Endothelial cell (in vitro differentiated cells): Measurements from ENCODE around the gene TBC1D5. TPM values are rescaled to one million over a fixed set of nuclear protein-coding genes. Genes with fewer than 3 reads are reported as not detected.

Experiments used
- DNase-seq: peaks from one replicate; pipeline ENCODE4 v3.0.0; 2021; ENCODE audit warnings: low spot score
- H3K27ac Mint-ChIP-seq: one replicate; pipeline ENCODE4 v1.8.0; 2021; ENCODE audit warnings: mixed read lengths, inconsistent platforms; ENCODE audit not compliant: unreplicated experiment
- H3K27me3 Mint-ChIP-seq: one replicate; pipeline ENCODE4 v1.8.0; 2021; ENCODE audit warnings: mild to moderate bottlenecking, moderate library complexity, mixed read lengths, inconsistent platforms; ENCODE audit not compliant: unreplicated experiment
- H3K36me3 Mint-ChIP-seq: one replicate; pipeline ENCODE4 v1.8.0; 2021; ENCODE audit warnings: mild to moderate bottlenecking, low read depth, mixed read lengths, inconsistent platforms; ENCODE audit not compliant: unreplicated experiment
- H3K4me1 Mint-ChIP-seq: one replicate; pipeline ENCODE4 v1.8.0; 2021; ENCODE audit warnings: mild to moderate bottlenecking, mixed read lengths, inconsistent platforms; ENCODE audit not compliant: unreplicated experiment
- H3K4me3 Mint-ChIP-seq: one replicate; pipeline ENCODE4 v1.8.0; 2021; ENCODE audit warnings: mild to moderate bottlenecking, mixed read lengths, inconsistent platforms; ENCODE audit not compliant: unreplicated experiment
- H3K9me3 Mint-ChIP-seq: one replicate; pipeline ENCODE4 v1.8.0; 2021; ENCODE audit warnings: mixed read lengths, inconsistent platforms; ENCODE audit not compliant: unreplicated experiment
- CTCF ChIP-seq: fragments of 200-600 bp; sonication (generic); IDR thresholded peaks from one replicate; pipeline ENCODE4 v1.5.0; 2021; ENCODE audit warnings: antibody characterized with exemption; ENCODE audit not compliant: unreplicated experiment
- total RNA-seq: library from RNA; stranded (reverse); fragmentation: NEBNext Ultra II Directional; extraction: Animal tissue kit (Norgen Biotek cat#: 25700); gene quantifications from one replicate; pipeline ENCODE4 v1.2.1, GENCODE V29; 2021; ENCODE audit not compliant: unreplicated experiment

TBC1D5 gene
- total RNA-seq, 1 donor from 2014 or later = 48.2 TPM

- Mint-ChIP-seq H3K27ac (no peak overlapping the region), H3K4me3 (no peak overlapping the region), H3K27me3 (no peaks in the 10 kb centered on the region), H3K4me1 (no peaks in the 10 kb centered on the region), H3K36me3 (no peaks in the 10 kb centered on the region), H3K9me3 (no peaks in the 10 kb centered on the region)
- no peak for DNase-seq
- TF ChIP-seq CTCF = no peak
These were observed 23.5 kb upstream of the TBC1D5 start for GRCh38 chr3:17765819-17766472.

GRCh38 chr3:17761563-17761962 lies 19.1 kb upstream of the TBC1D5 start:
- Mint-ChIP-seq H3K9me3 (no peaks in the 10 kb centered on the region), H3K27ac (no peak overlapping the region), H3K4me3 (no peak overlapping the region), H3K36me3 (no peaks in the 10 kb centered on the region), H3K27me3 (no peaks in the 10 kb centered on the region), H3K4me1 (no peaks in the 10 kb centered on the region)
- TF ChIP-seq CTCF = no peak
- no peak for DNase-seq

DNA sequence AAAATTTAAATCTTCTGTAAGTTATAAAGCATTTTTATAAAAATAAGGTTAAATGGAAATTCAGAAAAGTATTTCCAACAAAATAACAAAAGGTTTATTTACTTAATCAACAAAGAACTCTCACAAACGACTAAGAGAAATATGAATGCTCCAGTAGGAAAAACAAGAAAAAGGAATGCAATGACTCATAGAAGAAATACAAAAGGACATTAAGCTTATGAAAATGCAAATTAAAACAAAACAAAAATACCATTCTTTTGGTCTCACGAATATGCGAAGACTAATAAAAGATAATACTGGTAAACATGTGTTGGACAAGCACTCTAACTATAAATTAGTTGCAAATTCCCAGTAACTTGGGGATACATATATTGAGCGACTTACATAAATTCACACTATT lies 17.5 kb upstream of the TBC1D5 start:
- Mint-ChIP-seq H3K4me3 (no peak overlapping the region), H3K27ac (no peak overlapping the region), H3K4me1 (no peaks in the 10 kb centered on the region), H3K9me3 (no peaks in the 10 kb centered on the region), H3K27me3 (no peaks in the 10 kb centered on the region), H3K36me3 (no peaks in the 10 kb centered on the region)
- no peak for DNase-seq
- TF ChIP-seq CTCF = no peak

DNA sequence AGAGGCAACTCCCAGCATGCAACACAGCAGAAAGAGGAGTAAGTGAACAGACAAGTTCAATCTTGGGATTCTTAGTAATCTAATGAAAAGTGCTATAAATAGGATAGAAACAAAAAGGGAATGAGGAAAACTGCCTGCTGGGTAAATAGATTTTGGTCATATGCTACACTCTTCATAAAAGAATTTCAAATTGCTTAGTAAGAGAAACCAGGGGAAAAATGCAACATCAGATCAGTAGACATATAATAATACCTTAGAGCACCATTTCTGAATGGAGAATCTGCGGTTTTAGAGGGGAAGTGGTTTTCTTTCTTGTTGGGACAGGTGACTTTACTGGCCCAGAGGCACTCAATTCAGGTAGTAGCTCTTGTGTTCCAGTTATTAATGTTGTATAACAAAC lies 13.4 kb upstream of the TBC1D5 start:
- TF ChIP-seq CTCF = no peak
- H3K36me3 Mint-ChIP-seq = no peaks in the 10 kb centered on the region
- no peak overlapping the region for H3K27ac Mint-ChIP-seq
- no peaks in the 10 kb centered on the region for H3K27me3 Mint-ChIP-seq
- no peak for DNase-seq
- H3K9me3 Mint-ChIP-seq = no peaks in the 10 kb centered on the region
- H3K4me3 Mint-ChIP-seq = no peak overlapping the region
- no peaks in the 10 kb centered on the region for H3K4me1 Mint-ChIP-seq

DNA sequence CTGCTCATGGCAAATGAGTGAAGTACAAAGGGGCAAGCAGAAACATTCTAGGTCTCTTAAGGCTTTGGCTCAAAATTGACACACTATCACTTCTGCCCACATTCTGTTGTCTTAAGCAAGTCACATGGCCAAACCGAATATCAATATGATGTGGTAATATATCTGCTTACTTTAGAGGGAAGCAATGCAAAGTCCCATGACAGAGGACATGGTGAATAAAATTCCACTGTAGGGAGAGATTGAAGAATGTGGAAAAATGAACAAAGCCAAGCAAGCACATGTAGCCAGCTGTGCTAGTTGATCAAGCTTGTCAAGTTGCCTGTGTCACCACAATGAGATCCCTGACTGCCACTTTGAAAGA lies 11.2 kb upstream of the TBC1D5 start:
- no peaks in the 10 kb centered on the region for H3K27me3 Mint-ChIP-seq
- no peak for DNase-seq
- H3K4me3 Mint-ChIP-seq = no peak overlapping the region
- H3K36me3 Mint-ChIP-seq = no peaks in the 10 kb centered on the region
- H3K27ac Mint-ChIP-seq = no peak overlapping the region
- no peaks in the 10 kb centered on the region for H3K9me3 Mint-ChIP-seq
- H3K4me1 Mint-ChIP-seq = no peaks in the 10 kb centered on the region
- no peak for TF ChIP-seq CTCF
